Measurements from ENCODE around the gene IL36RN.

GRCh38 chr2:113010088-113010487 is 48.9 kb upstream of the IL36RN start:
- TF ChIP-seq CTCF (IDR thresholded peaks at IDR 0.05; ENCODE audit: low read depth, low read length, missing input control), result no peak
- no peak for TF ChIP-seq YY1 (IDR thresholded peaks at IDR 0.05)
- no peak for TF ChIP-seq ATF3 (IDR thresholded peaks at IDR 0.05)
- TF ChIP-seq, protein P1, sequence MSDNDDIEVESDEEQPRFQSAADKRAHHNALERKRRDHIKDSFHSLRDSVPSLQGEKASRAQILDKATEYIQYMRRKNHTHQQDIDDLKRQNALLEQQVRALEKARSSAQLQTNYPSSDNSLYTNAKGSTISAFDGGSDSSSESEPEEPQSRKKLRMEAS (IDR thresholded peaks at IDR 0.05), result no peak
- TF ChIP-seq RAD21 (IDR thresholded peaks at IDR 0.05), result no peak
- TF ChIP-seq FOXA2 (IDR thresholded peaks at IDR 0.05), result no peak

Data from liver (tissue), 3 donors.